ENCODE measurements around the gene ARHGEF5.
A peak's percentile ranks its signal among the peaks of the same experiment; 100 is the strongest.
"Not testable (repeated sequence)": the region's sequence is repeated elsewhere in the genome, so short reads cannot be mapped to it uniquely, and the experiment has no call there.

The ARHGEF5 gene

GRCh38 chr7:144384555-144385245 is 29.5 kb downstream of the ARHGEF5 start:
- no peak for DNase-seq

- DNase-seq, result peak; percentile 61
These were observed 31.5 kb downstream of the ARHGEF5 start for GRCh38 chr7:144386741-144387140.

GRCh38 chr7:144388950-144389349 is 33.7 kb downstream of the ARHGEF5 start:
- DNase-seq, result no peak

GRCh38 chr7:144390481-144390880 is 35.3 kb downstream of the ARHGEF5 start:
- DNase-seq, result no peak

GRCh38 chr7:144391014-144391413 is 35.8 kb downstream of the ARHGEF5 start:
- no peak for DNase-seq

- peak; percentile 56 for DNase-seq
These were observed 36.6 kb downstream of the ARHGEF5 start for GRCh38 chr7:144391823-144392255.

GRCh38 chr7:144397086-144397485 is 41.9 kb downstream of the ARHGEF5 start:
- DNase-seq, result no peak

- DNase-seq, result no peak
These were observed 43.1 kb downstream of the ARHGEF5 start for GRCh38 chr7:144398291-144398690.

- DNase-seq, result no peak
These were observed 43.7 kb downstream of the ARHGEF5 start for GRCh38 chr7:144398911-144399310.

GRCh38 chr7:144399946-144400345 is 44.7 kb downstream of the ARHGEF5 start:
- DNase-seq, result no peak

GRCh38 chr7:144401490-144401889 is 46.3 kb downstream of the ARHGEF5 start:
- DNase-seq, result no peak

GRCh38 chr7:144403102-144403501 is 47.9 kb downstream of the ARHGEF5 start:
- no peak for DNase-seq

- no peak for DNase-seq
These were observed 48.5 kb downstream of the ARHGEF5 start, which contains the start of gene NOBOX for GRCh38 chr7:144403649-144404061. TSS of gene NOBOX (minus strand) at chr7:144403693.

GRCh38 chr7:144404946-144405345 is 49.7 kb downstream of the ARHGEF5 start:
- DNase-seq, result peak; percentile 30

- DNase-seq, result peak; percentile 7
These were observed 52.2 kb downstream of the ARHGEF5 start for GRCh38 chr7:144407266-144407931.

GRCh38 chr7:144408121-144408520 is 52.9 kb downstream of the ARHGEF5 start:
- DNase-seq, result no peak

GRCh38 chr7:144410441-144410840 is 55.2 kb downstream of the ARHGEF5 start:
- DNase-seq, result no peak

GRCh38 chr7:144414815-144415214 is 59.6 kb downstream of the ARHGEF5 start:
- DNase-seq, result no peak

- no peak for DNase-seq
These were observed 60.7 kb downstream of the ARHGEF5 start for GRCh38 chr7:144415858-144416257.

GRCh38 chr7:144416341-144416740 is 61.1 kb downstream of the ARHGEF5 start:
- no peak for DNase-seq

- DNase-seq, result not testable (repeated sequence)
These were observed 63.7 kb downstream of the ARHGEF5 start for GRCh38 chr7:144418931-144419330.

- DNase-seq, result not testable (repeated sequence)
These were observed 72.3 kb downstream of the ARHGEF5 start for GRCh38 chr7:144427539-144427938.

- no peak for DNase-seq
These were observed 73.2 kb downstream of the ARHGEF5 start for GRCh38 chr7:144428431-144428830.
